Activated T-helper 1 cell treated with Interleukin-2 at 50 U/mL for 16 hours (primary cell): Measurements from ENCODE around the gene TRIP10.
"Not testable (repeated sequence)": the region's sequence is repeated elsewhere in the genome, so short reads cannot be mapped to it uniquely, and the experiment has no call there.

ENCODE experiments used
- DNase-seq: peaks from one replicate; pipeline ENCODE4 v3.0.0-alpha.2; 2020; ENCODE audit warnings: low read depth

TRIP10 gene

DNA sequence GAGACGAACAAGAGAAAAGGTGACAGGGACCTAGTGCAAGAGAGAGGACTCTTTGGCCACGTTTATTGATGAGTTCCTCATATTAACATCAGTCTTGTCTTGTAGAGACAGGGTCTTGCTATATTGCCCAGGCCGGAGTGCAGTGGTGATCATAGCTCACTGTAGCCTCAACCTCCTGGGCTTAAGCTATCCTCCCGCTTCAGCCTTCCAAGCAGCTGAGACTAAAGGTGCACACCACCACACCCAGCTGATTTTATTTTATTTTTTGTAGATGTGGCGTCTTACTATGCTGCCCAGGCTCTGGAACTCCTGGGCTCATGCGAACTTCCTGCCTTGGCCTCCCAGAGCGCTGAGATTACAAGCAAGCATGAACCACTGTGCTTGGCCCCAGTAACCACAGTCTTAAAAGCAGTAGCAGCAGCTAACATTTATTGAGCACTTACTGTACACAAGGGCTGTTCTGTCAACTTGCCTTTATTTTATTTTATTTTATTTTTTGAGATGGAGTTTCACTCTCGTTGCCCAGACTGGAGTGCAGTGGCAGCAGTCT lies 28.8 kb downstream of the TRIP10 start:
- DNase-seq = no peak

DNA sequence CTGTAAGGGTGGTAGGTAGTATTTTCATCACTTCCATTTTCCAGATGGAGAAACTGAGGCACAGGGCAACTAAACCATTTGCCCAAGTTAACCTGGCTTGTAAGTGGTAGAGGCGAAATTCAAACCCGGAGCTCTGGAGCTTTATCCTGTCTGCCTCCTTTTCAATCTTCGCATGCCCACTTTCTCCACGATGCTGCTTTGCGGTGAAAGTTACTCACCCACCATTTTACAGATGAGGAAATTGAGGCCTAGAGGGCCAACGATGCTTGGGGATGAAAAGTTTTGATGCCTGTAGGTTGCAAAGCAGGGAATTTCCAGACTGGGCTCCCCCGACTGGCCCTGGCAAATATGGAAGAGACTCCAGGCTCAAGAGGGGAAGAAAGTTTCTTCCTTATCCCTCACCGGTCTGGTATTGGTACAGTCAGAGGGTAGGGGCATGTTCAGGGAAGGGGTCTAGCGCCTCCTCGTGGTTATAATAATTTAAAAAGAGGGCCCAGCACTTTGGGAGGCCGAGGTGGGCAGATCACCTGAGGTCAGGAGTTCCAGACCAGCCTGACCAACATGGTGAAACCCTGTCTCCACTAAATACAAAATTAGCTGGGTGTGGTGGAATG lies 29.6 kb downstream of the TRIP10 start:
- DNase-seq = no peak

- not testable (repeated sequence) for DNase-seq
Measured at GRCh38 chr19:6771648-6772027, 32.2 kb downstream of the TRIP10 start.

GRCh38 chr19:6772028-6772865 lies 32.8 kb downstream of the TRIP10 start, which contains the start of gene VAV1:
VAV1 (plus strand) TSS chr19:6772708; CDS start chr19:6772808, 100 bp downstream.
- peak; percentile 66 for DNase-seq

DNA sequence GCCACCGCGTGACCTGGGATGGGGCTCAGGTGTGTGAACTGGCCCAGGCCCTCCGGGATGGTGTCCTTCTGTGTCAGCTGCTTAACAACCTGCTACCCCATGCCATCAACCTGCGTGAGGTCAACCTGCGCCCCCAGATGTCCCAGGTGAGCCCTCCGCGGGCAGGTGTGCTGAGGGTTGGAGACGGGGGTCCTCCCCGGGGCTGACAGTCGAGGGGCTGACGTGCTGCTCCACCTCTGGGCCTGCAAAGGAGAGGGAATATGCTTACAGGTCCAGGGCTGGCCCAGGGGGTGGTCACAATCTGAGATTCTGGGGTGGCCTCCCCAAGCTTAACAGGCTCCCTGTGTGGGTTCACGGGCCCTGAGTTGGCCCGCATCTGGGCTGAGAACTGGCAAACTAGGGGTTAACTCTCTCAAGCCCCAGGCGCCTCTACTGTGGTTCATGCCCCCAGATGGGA lies 33.4 kb downstream of the TRIP10 start:
- no peak for DNase-seq

GRCh38 chr19:6773323-6773931 lies 33.9 kb downstream of the TRIP10 start:
- DNase-seq = peak; percentile 13

DNA sequence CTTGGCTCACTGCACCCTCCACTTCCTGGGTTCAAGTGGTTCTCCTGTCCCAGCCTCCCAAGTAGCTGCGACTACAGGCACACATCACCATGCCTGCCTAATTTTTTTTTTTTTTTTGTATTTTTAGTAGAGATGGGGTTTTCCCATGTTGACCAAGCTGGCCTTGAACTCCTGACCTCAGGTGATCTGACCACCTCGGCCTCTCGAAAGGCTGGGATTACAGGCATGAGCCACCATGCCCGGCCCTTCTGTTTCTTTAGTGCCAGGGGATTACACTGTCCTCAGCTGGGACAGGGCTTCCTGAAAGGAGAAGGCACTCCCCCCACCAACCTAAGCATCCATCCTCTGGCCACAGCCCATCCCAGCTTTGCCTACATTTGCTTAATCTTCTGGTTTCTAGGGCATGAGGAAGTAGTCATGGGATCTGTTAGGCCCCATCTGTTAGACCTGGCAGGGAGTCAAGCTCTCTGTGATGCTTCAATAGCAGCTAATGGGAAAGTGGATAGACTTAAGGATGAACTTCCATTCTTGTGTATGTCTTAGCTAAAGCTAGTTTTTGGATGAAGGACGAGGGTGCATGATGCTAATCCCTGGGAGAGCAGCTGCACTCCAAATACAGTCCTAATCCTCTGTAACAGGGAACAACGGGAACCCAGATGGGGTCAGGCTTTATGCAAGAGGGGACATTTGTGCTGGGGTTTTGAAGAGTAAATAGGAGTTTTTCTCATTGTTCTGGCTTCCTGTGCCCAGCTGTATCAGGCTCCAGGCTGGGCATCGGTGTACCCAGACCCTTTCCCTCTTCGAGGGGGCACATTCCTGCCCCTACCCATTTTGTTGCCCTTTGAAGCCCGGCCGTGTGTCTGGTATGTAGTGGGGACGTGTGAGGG lies 35.6 kb downstream of the TRIP10 start:
- no peak for DNase-seq

- DNase-seq = not testable (repeated sequence)
Measured at GRCh38 chr19:6776045-6776444, 36.6 kb downstream of the TRIP10 start.

DNA sequence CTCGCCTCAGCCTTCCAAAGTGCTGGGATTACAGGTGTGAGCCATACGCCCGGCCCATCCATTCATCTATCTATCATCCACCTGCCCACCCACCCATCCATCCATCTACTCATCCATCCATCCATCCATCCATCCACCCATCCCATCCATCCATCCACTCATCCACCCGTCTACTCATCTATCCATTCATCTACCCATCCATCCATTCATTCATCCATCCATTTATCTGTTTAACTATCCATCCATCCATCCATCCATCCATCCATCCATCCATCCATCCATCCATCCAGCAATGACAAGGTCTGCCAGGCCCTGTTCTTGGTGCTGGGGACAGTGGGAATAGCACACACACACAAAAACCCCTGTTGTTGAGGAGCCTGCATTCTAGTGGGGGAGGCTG lies 37.5 kb downstream of the TRIP10 start:
- DNase-seq = no peak

DNA sequence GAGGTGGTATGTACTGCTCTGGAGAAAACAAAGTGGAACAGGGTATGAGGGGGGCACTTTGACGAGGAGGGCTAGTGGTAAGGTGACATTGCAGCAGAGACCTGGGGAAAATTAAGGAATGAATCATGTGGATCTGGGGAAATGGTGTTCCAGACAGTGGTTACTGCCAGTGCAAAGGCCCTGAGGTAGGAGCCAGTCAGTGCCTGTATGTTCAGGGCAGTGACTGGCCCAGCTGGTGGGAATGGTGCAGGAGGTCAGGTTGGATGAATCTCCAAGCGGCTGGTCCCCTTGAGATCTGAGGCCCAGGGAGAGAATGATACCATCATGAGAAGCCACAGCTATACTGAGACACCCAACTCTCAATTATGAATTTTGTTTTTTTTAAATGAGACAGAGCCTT lies 38.0 kb downstream of the TRIP10 start:
- no peak for DNase-seq

GRCh38 chr19:6778386-6778785 lies 38.9 kb downstream of the TRIP10 start:
- no peak for DNase-seq

- DNase-seq = no peak
Measured at GRCh38 chr19:6779206-6779605, 39.7 kb downstream of the TRIP10 start.

DNA sequence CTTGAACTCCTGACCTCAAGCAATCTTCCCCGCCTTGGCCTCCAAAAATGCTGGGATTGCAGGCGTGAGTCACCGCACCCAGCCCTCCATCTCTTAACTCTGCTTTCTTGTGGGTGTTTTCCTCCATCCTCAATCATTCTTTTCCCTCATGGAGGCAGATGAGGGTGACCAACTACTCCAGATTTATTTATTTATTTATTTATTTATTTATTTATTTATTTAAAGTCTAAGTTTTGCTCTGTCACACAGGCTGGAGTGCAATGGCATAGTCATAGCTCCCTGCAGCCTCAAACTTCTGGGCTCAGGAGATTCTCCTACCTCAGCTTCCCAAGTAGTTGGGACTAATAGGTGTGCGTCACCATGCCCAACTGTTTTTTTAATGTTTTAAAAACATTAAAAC lies 47.9 kb downstream of the TRIP10 start:
- DNase-seq = no peak

GRCh38 chr19:6788896-6789295 lies 49.4 kb downstream of the TRIP10 start:
- no peak for DNase-seq

DNA sequence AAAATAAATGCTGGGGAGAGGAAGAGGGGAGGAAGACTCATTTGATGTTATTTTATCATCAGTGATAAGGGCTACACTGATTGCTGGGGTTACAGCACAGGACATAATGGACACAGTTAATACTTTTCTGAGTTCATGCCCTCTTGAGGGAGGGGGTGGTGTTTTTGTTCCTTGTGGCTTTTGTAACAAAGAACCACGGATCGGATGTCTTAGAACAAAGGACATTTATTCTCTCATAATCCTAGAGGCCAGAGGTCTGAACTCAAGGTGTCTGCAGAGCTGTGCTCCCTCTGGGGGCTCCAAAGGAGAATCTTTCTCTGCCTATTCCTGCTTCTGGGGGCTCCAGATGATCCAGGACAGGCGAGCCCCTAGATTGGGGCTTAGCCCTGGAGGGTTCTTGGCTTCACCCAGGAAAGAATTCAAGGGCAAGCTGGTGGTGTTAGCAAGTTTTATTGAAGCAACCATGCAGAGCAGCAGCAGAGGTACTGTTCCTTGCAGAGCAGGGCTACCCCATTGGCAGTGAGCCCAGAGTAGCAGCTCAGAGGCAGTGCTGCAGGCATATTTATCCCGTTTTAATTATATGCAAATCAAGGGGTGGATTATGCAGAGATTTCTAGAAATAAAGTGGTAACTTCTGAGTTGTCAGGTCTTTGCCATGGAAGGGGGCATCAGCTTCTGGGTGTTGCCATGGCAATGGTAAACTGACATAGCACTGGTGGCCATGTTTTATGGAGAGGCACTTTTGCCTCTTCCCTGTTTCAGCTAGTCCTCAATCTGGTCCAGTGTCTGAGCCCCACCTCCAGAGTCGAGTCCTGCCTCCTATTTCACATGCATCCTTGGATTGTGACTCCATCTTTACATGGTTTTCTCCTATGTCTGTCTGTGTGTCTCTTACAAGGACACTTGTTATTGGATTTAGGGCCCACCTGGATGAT lies 51.0 kb downstream of the TRIP10 start:
- no peak for DNase-seq

GRCh38 chr19:6791237-6791636 lies 51.8 kb downstream of the TRIP10 start:
- no peak for DNase-seq

DNA sequence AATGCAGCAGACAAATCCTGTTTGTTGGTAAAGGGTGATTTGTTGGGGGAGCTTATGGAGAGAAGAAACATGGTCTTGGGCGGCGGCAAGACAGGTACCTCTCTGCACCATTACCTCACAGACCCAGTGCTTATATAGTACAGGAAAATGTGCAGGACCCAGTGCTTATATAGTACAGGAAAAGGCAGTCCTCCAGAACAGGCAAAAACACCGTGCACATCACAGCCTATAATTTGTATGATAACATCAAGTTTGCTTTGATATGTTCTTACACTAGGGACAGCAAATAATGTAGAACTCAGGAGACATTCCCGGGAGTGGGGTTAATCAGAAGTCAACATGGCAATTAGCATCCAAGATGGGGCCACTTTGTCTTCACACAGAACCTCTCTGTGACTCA lies 53.9 kb downstream of the TRIP10 start:
- no peak for DNase-seq

DNA sequence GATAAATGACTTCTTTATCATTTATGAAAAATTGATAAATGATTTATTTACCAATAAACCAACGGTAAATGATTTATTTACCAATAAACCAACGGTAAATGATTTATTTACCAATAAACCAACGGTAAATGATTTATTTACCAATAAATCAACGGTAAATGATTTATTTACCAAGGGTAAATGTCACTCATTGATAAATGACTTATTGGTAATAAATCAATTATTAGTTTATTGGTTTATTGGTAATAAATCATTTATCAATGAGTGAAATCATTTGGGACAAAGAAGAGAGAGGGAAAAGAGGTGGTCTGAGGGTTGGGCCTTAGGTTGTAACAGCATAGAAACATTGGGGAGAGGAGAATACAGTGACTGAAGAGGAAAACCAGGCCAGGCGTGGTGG lies 54.5 kb downstream of the TRIP10 start:
- DNase-seq = no peak

GRCh38 chr19:6794686-6795431 lies 55.4 kb downstream of the TRIP10 start:
- no peak for DNase-seq

DNA sequence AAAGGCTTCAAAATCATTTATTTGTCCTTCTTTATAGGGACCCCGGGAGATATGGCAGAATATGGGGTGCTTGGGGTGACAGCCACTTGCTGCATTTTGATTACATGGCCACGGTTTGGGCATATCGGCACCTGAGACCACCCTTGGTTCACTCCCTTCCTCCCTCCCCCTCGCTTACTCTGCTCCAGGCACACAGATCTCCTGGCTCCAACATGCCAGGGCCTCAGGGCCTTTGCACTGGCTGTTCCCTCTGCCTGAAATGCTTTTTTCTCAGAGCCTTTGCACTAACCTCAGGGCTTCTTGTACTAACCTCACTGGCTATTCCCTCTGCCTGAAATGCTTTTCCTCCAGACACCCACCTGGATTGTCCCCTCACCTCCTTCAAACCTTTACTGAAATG lies 56.8 kb downstream of the TRIP10 start:
- no peak for DNase-seq
